ENCODE data around the gene HIPK1. TPM values are rescaled to one million over a fixed set of nuclear protein-coding genes. Genes with fewer than 3 reads are reported as not detected.

Gene HIPK1
- total RNA-seq, 1 experiment from 2014 or later: 40.1 TPM

DNA sequence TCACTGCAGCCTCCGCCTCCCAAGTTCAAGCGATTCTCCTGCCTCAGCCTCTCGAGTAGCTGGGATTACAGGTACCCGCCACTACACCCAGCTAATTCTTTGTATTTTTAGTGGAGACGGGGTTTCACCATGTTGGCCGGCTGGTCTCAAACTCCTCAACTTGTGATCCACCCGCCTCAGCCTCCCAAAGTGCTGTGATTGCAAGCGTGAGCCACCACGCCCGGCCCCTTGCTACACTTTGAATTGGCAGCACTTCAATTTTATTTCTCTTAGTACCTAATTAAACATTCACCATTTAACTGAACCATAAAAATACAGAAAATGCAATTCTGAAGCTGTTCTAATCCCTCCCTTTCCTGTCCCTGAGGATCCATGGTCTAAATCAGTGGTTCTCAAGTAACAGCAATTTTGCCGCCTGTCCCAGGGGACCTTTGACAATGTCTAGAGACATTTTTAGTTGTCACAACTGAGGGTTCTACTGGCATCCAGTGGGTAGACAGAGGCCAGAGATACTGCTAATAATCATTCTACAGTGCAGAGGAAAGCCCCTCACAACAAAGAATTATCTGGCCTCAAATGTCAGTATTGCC lies 37.4 kb upstream of the HIPK1 start:
- no peak overlapping the region for H3K4me2 ChIP-seq (ENCODE audit: low read length)
- H3K79me2 ChIP-seq (ENCODE audit: insufficient read depth, low read length): no peaks in the 10 kb centered on the region
- no peak overlapping the region for H2AFZ ChIP-seq (ENCODE audit: low read depth, low read length, poor library complexity, severe bottlenecking)
- H4K20me1 ChIP-seq (ENCODE audit: insufficient read depth): no peaks in the 10 kb centered on the region
- H3K4me1 ChIP-seq (ENCODE audit: control insufficient read depth in 1 of 2, insufficient read depth in 2 of 2, low read length in 2 of 2): peaks cover 27 to 28% of the 10 kb centered on the region in 2 experiments
- no peaks in the 10 kb centered on the region for H3K9me2 ChIP-seq (ENCODE audit: insufficient read depth)
- 0 out of 4 replicates have a peak, but pooled peaks cover 0 to 9% of the 10 kb centered on the region in 2 experiments for H3K36me3 ChIP-seq (ENCODE audit: control insufficient read depth in 1 of 2, insufficient read depth in 2 of 2, low read length in 2 of 2)
- no peaks in the 10 kb centered on the region for H3K27me3 ChIP-seq (ENCODE audit: insufficient read depth, low read length)
- intact Hi-C loops (cut with micrococcal nuclease): no loop called here
- no peak for ATAC-seq
- H3K9me3 ChIP-seq (ENCODE audit: control insufficient read depth in 1 of 2, insufficient read depth in 1 of 2, low read depth in 1 of 2, low read length in 2 of 2): no peaks in the 10 kb centered on the region
- H3K9ac ChIP-seq (ENCODE audit: low read length): no peak overlapping the region
- BruUV-seq (replicated peaks): no TSS peak
- no peak overlapping the region for H3K4me3 ChIP-seq (replicated peaks in 1 of 2; ENCODE audit: low read depth in 1 of 2, low read length in 2 of 2)
- RAD21 ChIA-PET (ENCODE audit: low non-redundant PET in 1 of 2, low total read pairs in 2 of 2, uncharacterized antibody in 2 of 2, unreplicated experiment in 2 of 2): no interaction called here
- H3K27ac ChIP-seq (ENCODE audit: low read depth, low read length): no peak overlapping the region
- POLR2A ChIA-PET: no interaction called here
- CTCF ChIA-PET: no interaction called here
- DNase-seq (ENCODE audit: low read depth, low spot score): no peak
- TF ChIP-seq TCF7L2 (IDR thresholded peaks at IDR 0.05; ENCODE audit: borderline replicate concordance, extremely low read depth, insufficient read depth, insufficient read length) (no peak), MAX (IDR thresholded peaks at IDR 0.05) (no peak), POLR2AphosphoS5 (IDR thresholded peaks at IDR 0.05; ENCODE audit: low read depth, low read length) (no peak), REST (IDR thresholded peaks at IDR 0.05; ENCODE audit: low read depth) (no peak), CEBPB (IDR thresholded peaks at IDR 0.05; ENCODE audit: low read depth) (no peak), CBX3 (IDR thresholded peaks at IDR 0.05; ENCODE audit: low read depth) (no peak), EZH2 (IDR thresholded peaks at IDR 0.05) (no peak), ELF1 (IDR thresholded peaks at IDR 0.05; ENCODE audit: borderline replicate concordance, low read depth) (no peak), JUND (IDR thresholded peaks at IDR 0.05) (no peak), RAD21 (IDR thresholded peaks at IDR 0.05; ENCODE audit: low read depth) (no peak), ZFX (IDR thresholded peaks at IDR 0.05) (no peak), EGR1 (IDR thresholded peaks at IDR 0.05; ENCODE audit: low read depth) (no peak), POLR2A (IDR thresholded peaks at IDR 0.05; ENCODE audit: borderline replicate concordance, extremely low read depth, insufficient read depth, insufficient read length) (no peak), YY1 (IDR thresholded peaks at IDR 0.05; ENCODE audit: extremely low read depth, insufficient replicate concordance, low read depth, low read length) (no peak), SRF (IDR thresholded peaks at IDR 0.05; ENCODE audit: low read depth) (no peak), ZNF274 (IDR thresholded peaks at IDR 0.05; ENCODE audit: low read depth, low read length) (no peak), SP1 (IDR thresholded peaks at IDR 0.05; ENCODE audit: low read depth) (no peak), EZH2phosphoT487 (IDR thresholded peaks at IDR 0.05; ENCODE audit: borderline replicate concordance) (no peak)
- TF ChIP-seq, protein P1, sequence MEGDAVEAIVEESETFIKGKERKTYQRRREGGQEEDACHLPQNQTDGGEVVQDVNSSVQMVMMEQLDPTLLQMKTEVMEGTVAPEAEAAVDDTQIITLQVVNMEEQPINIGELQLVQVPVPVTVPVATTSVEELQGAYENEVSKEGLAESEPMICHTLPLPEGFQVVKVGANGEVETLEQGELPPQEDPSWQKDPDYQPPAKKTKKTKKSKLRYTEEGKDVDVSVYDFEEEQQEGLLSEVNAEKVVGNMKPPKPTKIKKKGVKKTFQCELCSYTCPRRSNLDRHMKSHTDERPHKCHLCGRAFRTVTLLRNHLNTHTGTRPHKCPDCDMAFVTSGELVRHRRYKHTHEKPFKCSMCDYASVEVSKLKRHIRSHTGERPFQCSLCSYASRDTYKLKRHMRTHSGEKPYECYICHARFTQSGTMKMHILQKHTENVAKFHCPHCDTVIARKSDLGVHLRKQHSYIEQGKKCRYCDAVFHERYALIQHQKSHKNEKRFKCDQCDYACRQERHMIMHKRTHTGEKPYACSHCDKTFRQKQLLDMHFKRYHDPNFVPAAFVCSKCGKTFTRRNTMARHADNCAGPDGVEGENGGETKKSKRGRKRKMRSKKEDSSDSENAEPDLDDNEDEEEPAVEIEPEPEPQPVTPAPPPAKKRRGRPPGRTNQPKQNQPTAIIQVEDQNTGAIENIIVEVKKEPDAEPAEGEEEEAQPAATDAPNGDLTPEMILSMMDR (IDR thresholded peaks at IDR 0.05 in 2 of 3, conservative IDR thresholded peaks at IDR 0.05 in 1 of 3; ENCODE audit: borderline replicate concordance in 1 of 3, insufficient read depth in 1 of 3, low read depth in 2 of 3, low read length in 2 of 3): no peak
- TF ChIP-seq, protein P2, sequence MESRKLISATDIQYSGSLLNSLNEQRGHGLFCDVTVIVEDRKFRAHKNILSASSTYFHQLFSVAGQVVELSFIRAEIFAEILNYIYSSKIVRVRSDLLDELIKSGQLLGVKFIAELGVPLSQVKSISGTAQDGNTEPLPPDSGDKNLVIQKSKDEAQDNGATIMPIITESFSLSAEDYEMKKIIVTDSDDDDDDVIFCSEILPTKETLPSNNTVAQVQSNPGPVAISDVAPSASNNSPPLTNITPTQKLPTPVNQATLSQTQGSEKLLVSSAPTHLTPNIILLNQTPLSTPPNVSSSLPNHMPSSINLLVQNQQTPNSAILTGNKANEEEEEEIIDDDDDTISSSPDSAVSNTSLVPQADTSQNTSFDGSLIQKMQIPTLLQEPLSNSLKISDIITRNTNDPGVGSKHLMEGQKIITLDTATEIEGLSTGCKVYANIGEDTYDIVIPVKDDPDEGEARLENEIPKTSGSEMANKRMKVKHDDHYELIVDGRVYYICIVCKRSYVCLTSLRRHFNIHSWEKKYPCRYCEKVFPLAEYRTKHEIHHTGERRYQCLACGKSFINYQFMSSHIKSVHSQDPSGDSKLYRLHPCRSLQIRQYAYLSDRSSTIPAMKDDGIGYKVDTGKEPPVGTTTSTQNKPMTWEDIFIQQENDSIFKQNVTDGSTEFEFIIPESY (IDR thresholded peaks at IDR 0.05; ENCODE audit: extremely low read depth, insufficient replicate concordance, low read length): no peak
